PC-3 (cell line): ENCODE data around the gene RXRA. TPM values are rescaled to one million over a fixed set of nuclear protein-coding genes. Genes with fewer than 3 reads are reported as not detected.

Source experiments
- ATAC-seq: fragments of 200-7000 bp; cut with Tn5 transposase; 2 replicates; pipeline ENCODE4 v1.9.1; 2020; ENCODE audit warnings: mild to moderate bottlenecking, moderate library complexity
- BruUV-seq: library from RNA; stranded (reverse); fragments of 400-500 nt; replicated peaks from 2 replicates; lab custom pipeline; 2021; lab: Mats Ljungman, UMichigan
- CTCF ChIA-PET: fragments of 300-600 bp; sonication (Branson Sonifier 250); formaldehyde crosslinking; loops from one replicate; lab custom pipeline; 2022; ENCODE audit warnings: antibody characterized with exemption; lab: Charles Lee
- POLR2A ChIA-PET: fragments of 300-600 bp; sonication (Branson Sonifier 250); formaldehyde crosslinking; loops from one replicate; lab custom pipeline; 2022; ENCODE audit warnings: antibody characterized with exemption; ENCODE audit not compliant: unreplicated experiment; lab: Charles Lee
- DNase-seq: peaks from one replicate; pipeline ENCODE4 v3.0.0-alpha.2; 2015
- H2AFZ ChIP-seq: fragments of 300-600 bp; sonication (generic); 2 replicates; pipeline ENCODE4 v1.6.0; 2016; ENCODE audit warnings: antibody characterized with exemption, low read length
- H3F3A ChIP-seq: fragments of 300-600 bp; sonication (generic); one replicate; pipeline ENCODE4 v1.6.0; 2017; ENCODE audit warnings: antibody characterized with exemption, low read length, control low read depth, mild to moderate bottlenecking; ENCODE audit not compliant: unreplicated experiment
- H3K27ac ChIP-seq: fragments of 300-600 bp; sonication (generic); 2 replicates; pipeline ENCODE4 v1.5.1; 2016; ENCODE audit warnings: mild to moderate bottlenecking, low read length
- H3K27me3 ChIP-seq: fragments of 300-600 bp; sonication (generic); 2 replicates; pipeline ENCODE4 v1.6.1; 2016; ENCODE audit warnings: low read length, mixed read lengths
- H3K36me3 ChIP-seq: fragments of 300-600 bp; sonication (generic); 2 replicates; pipeline ENCODE4 v1.6.1; 2016; ENCODE audit warnings: low read depth, mixed run types, low read length, mixed read lengths
- H3K4me1 ChIP-seq: fragments of 300-600 bp; sonication (generic); 2 replicates; pipeline ENCODE4 v1.5.1; 2016; ENCODE audit warnings: low read length; ENCODE audit not compliant: insufficient read depth
- H3K4me2 ChIP-seq: fragments of 300-600 bp; sonication (generic); 2 replicates; pipeline ENCODE4 v1.6.0; 2016; ENCODE audit warnings: low read length
- H3K4me3 ChIP-seq: fragments of 300-600 bp; sonication (generic); 2 replicates; pipeline ENCODE4 v1.5.1; 2016; ENCODE audit warnings: mild to moderate bottlenecking, low read length, mixed read lengths
- H3K79me2 ChIP-seq: fragments of 300-600 bp; sonication (generic); 2 replicates; pipeline ENCODE4 v1.6.1; 2017; ENCODE audit warnings: low read length, mixed read lengths
- H3K9ac ChIP-seq: fragments of 300-600 bp; sonication (generic); 2 replicates; pipeline ENCODE4 v1.6.0; 2016; ENCODE audit warnings: mild to moderate bottlenecking, low read length
- H3K9me2 ChIP-seq: fragments of 300-600 bp; sonication (generic); replicated peaks from 2 replicates; pipeline ENCODE4 v1.6.1; 2016; ENCODE audit warnings: mixed run types, low read length, mixed read lengths
- H3K9me3 ChIP-seq: fragments of 300-600 bp; sonication (generic); 2 replicates; pipeline ENCODE4 v1.6.1; 2016; ENCODE audit warnings: low read length, mixed read lengths
- H4K20me1 ChIP-seq: fragments of 300-600 bp; sonication (generic); 2 replicates; pipeline ENCODE4 v1.6.1; 2016; ENCODE audit warnings: low read length, mixed read lengths
- EZH2 ChIP-seq: fragments of 300-600 bp; sonication (generic); IDR thresholded peaks from one replicate; pipeline ENCODE4 v1.6.1; 2017; ENCODE audit warnings: antibody characterized with exemption, mild to moderate bottlenecking, low read length; ENCODE audit not compliant: unreplicated experiment
- EZH2phosphoT487 ChIP-seq: fragments of 300-600 bp; sonication (generic); IDR thresholded peaks from 2 replicates; pipeline ENCODE4 v1.6.1; 2018; ENCODE audit warnings: mild to moderate bottlenecking, antibody characterized with exemption, low read length, borderline replicate concordance
- intact Hi-C: fragments of 100-400 bp; cut with micrococcal nuclease; formaldehyde crosslinking; loops from 2 replicates; pipeline ENCODE4 v1.9.0; 2023
- total RNA-seq: library from RNA; depleted of rRNA; stranded (reverse); fragments of >200 nt; gene quantifications from 2 replicates; pipeline ENCODE4 v1.2.3, GENCODE V29; 2014
- TF ChIP-seq, protein P1 (sequence below): fragments of 300-600 bp; sonication (generic); conservative IDR thresholded peaks from 2 replicates; pipeline ENCODE4 v1.5.1; 2017; ENCODE audit warnings: antibody characterized with exemption, low read depth, mild to moderate bottlenecking, low read length

Gene RXRA
- total RNA-seq, 1 experiment from 2014 or later = 17.5 TPM

- CTCF ChIA-PET = no interaction called here
- TF ChIP-seq EZH2 (no peak), EZH2phosphoT487 (no peak)
- TF ChIP-seq, protein P1, sequence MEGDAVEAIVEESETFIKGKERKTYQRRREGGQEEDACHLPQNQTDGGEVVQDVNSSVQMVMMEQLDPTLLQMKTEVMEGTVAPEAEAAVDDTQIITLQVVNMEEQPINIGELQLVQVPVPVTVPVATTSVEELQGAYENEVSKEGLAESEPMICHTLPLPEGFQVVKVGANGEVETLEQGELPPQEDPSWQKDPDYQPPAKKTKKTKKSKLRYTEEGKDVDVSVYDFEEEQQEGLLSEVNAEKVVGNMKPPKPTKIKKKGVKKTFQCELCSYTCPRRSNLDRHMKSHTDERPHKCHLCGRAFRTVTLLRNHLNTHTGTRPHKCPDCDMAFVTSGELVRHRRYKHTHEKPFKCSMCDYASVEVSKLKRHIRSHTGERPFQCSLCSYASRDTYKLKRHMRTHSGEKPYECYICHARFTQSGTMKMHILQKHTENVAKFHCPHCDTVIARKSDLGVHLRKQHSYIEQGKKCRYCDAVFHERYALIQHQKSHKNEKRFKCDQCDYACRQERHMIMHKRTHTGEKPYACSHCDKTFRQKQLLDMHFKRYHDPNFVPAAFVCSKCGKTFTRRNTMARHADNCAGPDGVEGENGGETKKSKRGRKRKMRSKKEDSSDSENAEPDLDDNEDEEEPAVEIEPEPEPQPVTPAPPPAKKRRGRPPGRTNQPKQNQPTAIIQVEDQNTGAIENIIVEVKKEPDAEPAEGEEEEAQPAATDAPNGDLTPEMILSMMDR = no peak
- no peaks in the 10 kb centered on the region for H3K4me1 ChIP-seq
- no peak for ATAC-seq
- H2AFZ ChIP-seq = no peak overlapping the region
- BruUV-seq = no TSS peak
- H3K9me2 ChIP-seq = no peaks in the 10 kb centered on the region
- no peaks in the 10 kb centered on the region for H3K79me2 ChIP-seq
- H3K27ac ChIP-seq = no peak overlapping the region
- H3K9me3 ChIP-seq = no peaks in the 10 kb centered on the region
- H3K9ac ChIP-seq = no peak overlapping the region
- H3K27me3 ChIP-seq = no peaks in the 10 kb centered on the region
- H3K4me2 ChIP-seq = no peak overlapping the region
- DNase-seq = no peak
- intact Hi-C loops = loop anchor here (10.0 kb wide), 1 partner anchor 71 kb away; no protein-coding TSS in a partner anchor
- H4K20me1 ChIP-seq = no peaks in the 10 kb centered on the region
- POLR2A ChIA-PET = no interaction called here
- no peaks in the 10 kb centered on the region for H3F3A ChIP-seq
- H3K4me3 ChIP-seq = no peak overlapping the region
- no peaks in the 10 kb centered on the region for H3K36me3 ChIP-seq
Measured at GRCh38 chr9:134435550-134436378, 109.5 kb downstream of the RXRA start.

DNA sequence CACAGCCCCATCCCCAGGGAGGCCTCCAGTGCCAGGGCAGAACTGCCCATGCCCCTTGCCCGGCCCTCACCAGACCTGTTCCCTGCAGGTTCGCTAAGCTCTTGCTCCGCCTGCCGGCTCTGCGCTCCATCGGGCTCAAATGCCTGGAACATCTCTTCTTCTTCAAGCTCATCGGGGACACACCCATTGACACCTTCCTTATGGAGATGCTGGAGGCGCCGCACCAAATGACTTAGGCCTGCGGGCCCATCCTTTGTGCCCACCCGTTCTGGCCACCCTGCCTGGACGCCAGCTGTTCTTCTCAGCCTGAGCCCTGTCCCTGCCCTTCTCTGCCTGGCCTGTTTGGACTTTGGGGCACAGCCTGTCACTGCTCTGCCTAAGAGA lies 110.1 kb downstream of the RXRA start:
- Histone ChIP-seq H3K79me2 (no peaks in the 10 kb centered on the region), H3K4me1 (no peaks in the 10 kb centered on the region), H3K9ac (no peak overlapping the region), H3F3A (no peaks in the 10 kb centered on the region), H3K27ac (no peak overlapping the region), H3K9me2 (no peaks in the 10 kb centered on the region), H3K36me3 (no peaks in the 10 kb centered on the region), H2AFZ (no peak overlapping the region), H3K9me3 (no peaks in the 10 kb centered on the region), H4K20me1 (no peaks in the 10 kb centered on the region), H3K4me3 (no peak overlapping the region), H3K4me2 (no peak overlapping the region), H3K27me3 (no peaks in the 10 kb centered on the region)
- ChIA-PET CTCF (no interaction called here), POLR2A (no interaction called here)
- BruUV-seq = no TSS peak
- DNase-seq (no peak), ATAC-seq (no peak)
- intact Hi-C loops = loop anchor here (10.0 kb wide), 1 partner anchor 72 kb away; no protein-coding TSS in a partner anchor
- no peak for TF ChIP-seq EZH2phosphoT487
- TF ChIP-seq, protein P1 = no peak
- TF ChIP-seq EZH2 = no peak

GRCh38 chr9:134436911-134437310 lies 110.7 kb downstream of the RXRA start:
- Histone ChIP-seq H3K4me2 (no peak overlapping the region), H3K4me3 (no peak overlapping the region), H3K9ac (no peak overlapping the region), H3K36me3 (no peaks in the 10 kb centered on the region), H3K4me1 (no peaks in the 10 kb centered on the region), H3F3A (no peaks in the 10 kb centered on the region), H3K9me2 (no peaks in the 10 kb centered on the region), H3K79me2 (no peaks in the 10 kb centered on the region), H2AFZ (no peak overlapping the region), H3K27me3 (no peaks in the 10 kb centered on the region), H3K9me3 (no peaks in the 10 kb centered on the region), H3K27ac (no peak overlapping the region), H4K20me1 (no peaks in the 10 kb centered on the region)
- TF ChIP-seq EZH2phosphoT487 (no peak), EZH2 (no peak)
- TF ChIP-seq, protein P1 = no peak
- BruUV-seq = no TSS peak
- DNase-seq = no peak
- intact Hi-C loops = loop anchor here (10.0 kb wide), 1 partner anchor 72 kb away; no protein-coding TSS in a partner anchor
- ChIA-PET CTCF (no interaction called here), POLR2A (no interaction called here)
- ATAC-seq = no peak
